ENCODE data around the gene RELB.

RELB gene

GRCh38 chr19:45001087-45001739 lies at the start of gene RELB:
RELB (plus strand) TSS chr19:45001464; CDS start chr19:45001580, 116 bp downstream.
- no peak for TF ChIP-seq CTCF (IDR thresholded peaks at IDR 0.05; ENCODE audit: extremely low read depth, missing control alignments)
- peak; percentile 98 for DNase-seq (ENCODE audit: low spot score)

GRCh38 chr19:44954278-44954648 lies 47.0 kb upstream of the RELB start:
- TF ChIP-seq CTCF (IDR thresholded peaks at IDR 0.05; ENCODE audit: extremely low read depth, missing control alignments), result no peak
- no peak for DNase-seq (ENCODE audit: low spot score)

- DNase-seq (ENCODE audit: low spot score), result peak; percentile 98
- no peak for TF ChIP-seq CTCF (IDR thresholded peaks at IDR 0.05; ENCODE audit: extremely low read depth, missing control alignments)
These were observed 46.4 kb upstream of the RELB start, which contains the start of gene CLPTM1 for GRCh38 chr19:44954649-44955504. CLPTM1 (plus strand) TSS chr19:44955380; CDS start chr19:44955396, 16 bp downstream.

GRCh38 chr19:44955505-44956439 lies 45.5 kb upstream of the RELB start:
- no peak for TF ChIP-seq CTCF (IDR thresholded peaks at IDR 0.05; ENCODE audit: extremely low read depth, missing control alignments)
- no peak for DNase-seq (ENCODE audit: low spot score)

- no peak for TF ChIP-seq CTCF (IDR thresholded peaks at IDR 0.05; ENCODE audit: extremely low read depth, missing control alignments)
- no peak for DNase-seq (ENCODE audit: low spot score)
These were observed 43.7 kb upstream of the RELB start for GRCh38 chr19:44957526-44957925.

- no peak for TF ChIP-seq CTCF (IDR thresholded peaks at IDR 0.05; ENCODE audit: extremely low read depth, missing control alignments)
These were observed 43.2 kb upstream of the RELB start for GRCh38 chr19:44958090-44958489.

More at GRCh38 chr19:44958090-44958489, 43.2 kb upstream of the RELB start:
- DNase-seq (ENCODE audit: low spot score), result no peak
